NCI-H2227 (cell line): ENCODE measurements around the gene TIGD3.

Experiments used
- DNase-seq: peaks from one replicate; lab custom pipeline; 2025; ENCODE audit not compliant: unreplicated experiment; lab: John Stamatoyannopoulos, UW

The TIGD3 gene

GRCh38 chr11:65389294-65389980 is 34.9 kb downstream of the TIGD3 start:
- DNase-seq: no peak

- no peak for DNase-seq
These were observed 35.8 kb downstream of the TIGD3 start for GRCh38 chr11:65390099-65390941.

- DNase-seq: no peak
These were observed 36.4 kb downstream of the TIGD3 start for GRCh38 chr11:65390996-65391395.

- no peak for DNase-seq
These were observed 37.8 kb downstream of the TIGD3 start for GRCh38 chr11:65392186-65392829.

- no peak for DNase-seq
These were observed 38.3 kb downstream of the TIGD3 start for GRCh38 chr11:65392899-65393298.

GRCh38 chr11:65393513-65394079 is 39.0 kb downstream of the TIGD3 start:
- DNase-seq: no peak

- no peak for DNase-seq
These were observed 39.6 kb downstream of the TIGD3 start for GRCh38 chr11:65394125-65394536.

GRCh38 chr11:65395961-65396530 is 41.5 kb downstream of the TIGD3 start:
- DNase-seq: no peak

GRCh38 chr11:65396769-65397745 is 42.5 kb downstream of the TIGD3 start:
- DNase-seq: no peak

GRCh38 chr11:65398362-65398910 is 43.9 kb downstream of the TIGD3 start:
- DNase-seq: no peak

GRCh38 chr11:65399249-65399648 is 44.7 kb downstream of the TIGD3 start:
- DNase-seq: no peak

- no peak for DNase-seq
These were observed 45.3 kb downstream of the TIGD3 start for GRCh38 chr11:65399845-65400244.

GRCh38 chr11:65400307-65401072 is 45.9 kb downstream of the TIGD3 start:
- DNase-seq: no peak

GRCh38 chr11:65401073-65401802 is 46.7 kb downstream of the TIGD3 start:
- DNase-seq: no peak

GRCh38 chr11:65401803-65402248 is 47.3 kb downstream of the TIGD3 start:
- no peak for DNase-seq

GRCh38 chr11:65402790-65403189 is 48.2 kb downstream of the TIGD3 start:
- DNase-seq: no peak

GRCh38 chr11:65403607-65404121 is 49.1 kb downstream of the TIGD3 start:
- DNase-seq: no peak

GRCh38 chr11:65404210-65404609 is 49.7 kb downstream of the TIGD3 start:
- DNase-seq: no peak
